ENCODE results near the gene CD70.

- TF ChIP-seq CTCF (IDR thresholded peaks at IDR 0.05 in 8 of 11, conservative IDR thresholded peaks at IDR 0.05 in 3 of 11), result no peak
- no peak for TF ChIP-seq POLR2A (IDR thresholded peaks at IDR 0.05)
- TF ChIP-seq POLR2AphosphoS5 (IDR thresholded peaks at IDR 0.05), result peak; percentile 38 to 55 (median 54)
Measured at GRCh38 chr19:6590827-6591319, at the start of gene CD70.
